Activated T-helper 2 cell treated with anti-CD3 and anti-CD28 coated beads, Interferon-gamma antibody, Interleukin-2, Interleukin-4, amounts not matched to agents 10 μg/mL and 5 μg/mL and 100 μg/mL, durations not matched to agents 14 hours and 24 hours and 36 hours (primary cell): ENCODE data around the gene METTL17. TPM values are rescaled to one million over a fixed set of nuclear protein-coding genes. Genes with fewer than 3 reads are reported as not detected.
"Not testable (repeated sequence)": the region's sequence is repeated elsewhere in the genome, so short reads cannot be mapped to it uniquely, and the experiment has no call there.

Experiments
- DNase-seq: peaks from one replicate; pipeline ENCODE4 v3.0.0; 2021; ENCODE audit warnings: low spot score
- H3K27ac Mint-ChIP-seq: one replicate; pipeline ENCODE4 v1.8.0; 2021; ENCODE audit warnings: mixed read lengths
- H3K27me3 Mint-ChIP-seq: one replicate; pipeline ENCODE4 v1.8.0; 2021; ENCODE audit warnings: low read depth, mixed read lengths
- H3K36me3 Mint-ChIP-seq: one replicate; pipeline ENCODE4 v1.8.0; 2021; ENCODE audit warnings: low read depth, mixed read lengths
- H3K4me1 Mint-ChIP-seq: one replicate; pipeline ENCODE4 v1.8.0; 2021; ENCODE audit warnings: low read depth, mixed read lengths
- H3K4me3 Mint-ChIP-seq: one replicate; pipeline ENCODE4 v1.8.0; 2021; ENCODE audit warnings: low read depth, mild to moderate bottlenecking, moderate library complexity, mixed read lengths
- H3K9me3 Mint-ChIP-seq: one replicate; pipeline ENCODE4 v1.8.0; 2021; ENCODE audit warnings: mixed read lengths
- intact Hi-C: fragments of 100-400 bp; cut with micrococcal nuclease; formaldehyde crosslinking; loops from one replicate; pipeline ENCODE4 v1.15.1; 2023
- total RNA-seq: library from RNA; stranded (reverse); gene quantifications from 2 replicates; pipeline ENCODE4 v1.2.3, GENCODE V29; 2022

Gene METTL17
- total RNA-seq, 1 donor from 2014 or later: 102 TPM

GRCh38 chr14:20999591-20999990, 9.8 kb downstream of the METTL17 start:
- H3K4me3 Mint-ChIP-seq: no peak overlapping the region
- DNase-seq: no peak
- H3K4me1 Mint-ChIP-seq: no peaks in the 10 kb centered on the region
- intact Hi-C loops: no loop called here
- no peaks in the 10 kb centered on the region for H3K27me3 Mint-ChIP-seq
- H3K36me3 Mint-ChIP-seq: peaks cover 31% of the 10 kb centered on the region
- no peaks in the 10 kb centered on the region for H3K9me3 Mint-ChIP-seq
- H3K27ac Mint-ChIP-seq: no peak overlapping the region

DNA sequence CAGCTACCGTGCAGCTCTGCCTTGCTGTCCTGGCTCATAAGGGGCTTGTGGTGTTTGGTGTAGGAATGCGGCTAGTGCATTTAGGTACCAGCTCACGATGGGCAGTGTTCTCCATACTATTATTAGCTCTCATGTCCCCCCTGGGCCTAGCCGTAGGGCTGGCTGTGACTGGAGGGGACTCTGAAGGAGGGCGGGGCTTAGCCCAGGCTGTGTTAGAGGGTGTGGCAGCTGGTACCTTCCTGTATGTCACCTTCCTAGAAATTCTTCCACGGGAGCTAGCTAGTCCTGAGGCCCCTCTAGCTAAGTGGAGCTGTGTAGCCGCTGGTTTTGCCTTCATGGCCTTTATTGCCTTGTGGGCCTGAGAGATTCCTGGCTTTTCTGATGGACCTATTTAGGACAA, 11.4 kb downstream of the METTL17 start:
- Mint-ChIP-seq H3K9me3 (no peaks in the 10 kb centered on the region), H3K36me3 (peaks cover 15% of the 10 kb centered on the region), H3K4me3 (no peak overlapping the region), H3K27ac (no peak overlapping the region), H3K27me3 (no peaks in the 10 kb centered on the region), H3K4me1 (no peaks in the 10 kb centered on the region)
- no peak for DNase-seq
- intact Hi-C loops: no loop called here

DNA sequence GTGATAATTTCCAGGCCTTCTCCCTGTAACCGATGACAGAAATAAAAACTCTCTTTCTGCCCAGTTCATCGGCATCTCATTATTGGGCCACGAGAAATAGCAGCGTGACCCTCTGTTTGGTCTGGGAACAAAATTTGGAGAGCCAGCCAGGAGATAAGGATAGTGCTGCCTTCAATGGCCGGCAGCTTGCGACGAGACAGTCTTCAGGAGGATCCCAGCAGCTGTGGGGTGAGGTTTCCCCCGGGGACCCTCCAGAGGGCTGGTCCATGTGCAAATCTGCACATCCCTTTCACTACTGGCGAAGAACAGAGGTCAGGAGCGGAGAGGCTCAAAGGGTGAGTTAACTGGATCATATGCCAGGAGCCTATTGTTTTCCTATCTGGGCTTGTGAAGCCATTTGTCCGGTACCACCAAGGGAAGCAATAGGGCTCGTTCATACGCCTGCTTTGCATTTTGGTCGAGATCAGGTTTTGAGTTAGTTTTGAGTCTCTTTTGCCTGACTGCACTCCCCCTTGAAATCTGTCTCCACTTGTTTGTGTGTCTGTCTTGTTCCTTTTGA, 14.1 kb downstream of the METTL17 start:
- no peak for DNase-seq
- Mint-ChIP-seq H3K4me1 (no peaks in the 10 kb centered on the region), H3K36me3 (no peaks in the 10 kb centered on the region), H3K9me3 (no peaks in the 10 kb centered on the region), H3K4me3 (no peak overlapping the region), H3K27ac (no peak overlapping the region), H3K27me3 (no peaks in the 10 kb centered on the region)
- intact Hi-C loops: no loop called here

DNA sequence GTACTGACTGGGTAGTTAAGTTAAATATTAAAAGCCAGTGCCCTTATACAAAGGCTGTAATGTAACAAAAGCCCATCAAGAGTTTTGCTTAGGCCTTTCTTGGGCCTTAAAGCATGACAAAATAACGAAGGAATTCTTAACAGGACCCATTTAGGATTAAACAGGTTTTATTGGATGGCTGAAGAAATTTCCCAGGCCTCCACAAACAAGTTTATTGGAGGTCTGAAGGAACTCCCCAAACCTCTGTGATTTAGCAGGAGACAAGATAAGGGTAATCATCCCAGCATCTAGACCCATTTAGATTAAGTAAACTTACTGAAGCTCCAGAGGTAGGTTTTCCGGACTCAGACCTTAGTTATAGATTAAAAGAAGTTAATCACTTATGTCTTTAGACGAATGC, 19.9 kb downstream of the METTL17 start:
- intact Hi-C loops, H3K4me1 Mint-ChIP-seq, H3K4me3 Mint-ChIP-seq, H3K9me3 Mint-ChIP-seq, H3K27ac Mint-ChIP-seq, DNase-seq, H3K36me3 Mint-ChIP-seq: not testable (repeated sequence)
- peaks cover 15% of the 10 kb centered on the region for H3K27me3 Mint-ChIP-seq

GRCh38 chr14:21011136-21011535, 21.4 kb downstream of the METTL17 start:
- Mint-ChIP-seq H3K27ac (no peak overlapping the region), H3K27me3 (peaks cover 15% of the 10 kb centered on the region), H3K4me1 (no peaks in the 10 kb centered on the region), H3K9me3 (no peaks in the 10 kb centered on the region), H3K4me3 (no peak overlapping the region), H3K36me3 (no peaks in the 10 kb centered on the region)
- intact Hi-C loops: no loop called here
- DNase-seq: no peak

GRCh38 chr14:21014761-21015190, 25.0 kb downstream of the METTL17 start:
- Mint-ChIP-seq H3K9me3 (no peaks in the 10 kb centered on the region), H3K36me3 (no peaks in the 10 kb centered on the region), H3K27me3 (peaks cover 15% of the 10 kb centered on the region), H3K27ac (no peak overlapping the region), H3K4me1 (no peaks in the 10 kb centered on the region), H3K4me3 (no peak overlapping the region)
- intact Hi-C loops: loop anchor here (1.0 kb wide), 3 partner anchors 26 to 93 kb away; no protein-coding TSS in a partner anchor
- peak; percentile 53 for DNase-seq

DNA sequence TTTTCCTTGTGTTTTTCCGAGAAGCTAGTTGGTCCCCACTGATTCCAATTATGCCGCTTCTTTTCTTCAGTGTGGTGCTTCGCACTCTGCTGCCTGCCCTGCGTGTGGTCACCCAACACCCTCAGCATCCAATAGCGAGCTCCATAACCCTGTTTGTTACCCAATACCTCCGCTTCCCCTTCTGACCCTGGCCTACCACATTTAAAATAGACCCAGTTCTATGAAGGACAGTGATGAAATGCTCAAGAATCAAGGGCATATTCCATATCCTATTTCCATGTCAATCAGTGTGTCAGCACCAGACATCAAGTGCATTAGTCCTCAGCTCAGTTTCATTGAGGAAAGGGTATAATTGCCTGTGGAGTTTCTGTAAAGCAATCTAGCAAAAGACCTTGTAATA, 25.5 kb downstream of the METTL17 start:
- H3K27me3 Mint-ChIP-seq: peaks cover 15% of the 10 kb centered on the region
- H3K9me3 Mint-ChIP-seq: no peaks in the 10 kb centered on the region
- no peak overlapping the region for H3K27ac Mint-ChIP-seq
- H3K36me3 Mint-ChIP-seq: no peaks in the 10 kb centered on the region
- intact Hi-C loops: no loop called here
- H3K4me3 Mint-ChIP-seq: no peak overlapping the region
- H3K4me1 Mint-ChIP-seq: no peaks in the 10 kb centered on the region
- DNase-seq: no peak

DNA sequence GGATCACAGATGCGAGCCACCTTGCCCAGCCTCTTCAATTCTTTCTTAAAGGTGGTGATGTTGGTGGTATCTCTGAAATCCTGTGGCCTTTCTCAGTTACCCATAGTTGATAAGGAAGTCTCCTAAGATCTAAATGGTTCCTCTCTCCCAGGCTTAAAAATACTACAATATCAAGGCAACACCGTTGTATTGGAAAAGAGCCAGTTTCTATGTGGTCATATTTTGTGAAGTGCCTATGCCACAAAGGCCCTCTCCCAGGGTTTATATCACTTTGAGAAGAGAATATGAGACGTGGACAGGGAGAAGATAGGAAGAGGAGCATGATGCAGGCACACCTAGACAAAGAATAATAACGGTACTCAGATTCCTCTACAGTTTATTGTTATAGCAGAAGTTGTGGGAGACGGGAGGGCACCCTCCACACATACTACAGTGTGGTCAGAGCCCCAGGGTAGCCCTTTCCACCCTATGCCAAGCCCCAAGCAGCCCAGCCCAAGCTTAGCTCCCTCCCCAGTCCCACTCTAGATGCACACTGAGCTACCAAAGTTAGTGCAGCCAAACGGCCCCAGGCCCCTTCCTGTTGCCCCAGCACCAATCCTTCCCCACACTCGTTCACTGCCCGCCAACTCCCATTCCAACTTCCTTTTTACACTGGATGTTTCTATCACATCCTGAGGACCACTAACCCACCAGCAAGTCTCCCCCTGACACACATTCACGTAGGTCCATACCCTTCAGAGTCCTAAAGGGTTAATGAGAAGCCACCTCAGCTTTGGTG, 26.8 kb downstream of the METTL17 start:
- H3K4me3 Mint-ChIP-seq: no peak overlapping the region
- no peak for DNase-seq
- H3K27me3 Mint-ChIP-seq: peaks cover 12% of the 10 kb centered on the region
- H3K4me1 Mint-ChIP-seq: no peaks in the 10 kb centered on the region
- no peaks in the 10 kb centered on the region for H3K36me3 Mint-ChIP-seq
- no peaks in the 10 kb centered on the region for H3K9me3 Mint-ChIP-seq
- no peak overlapping the region for H3K27ac Mint-ChIP-seq
- intact Hi-C loops: loop anchor here (1.0 kb wide), 1 partner anchor 10 kb away; no protein-coding TSS in a partner anchor

- H3K27me3 Mint-ChIP-seq: peaks cover 15% of the 10 kb centered on the region
Measured at GRCh38 chr14:21017528-21018245, 27.9 kb downstream of the METTL17 start.

GRCh38 chr14:21018286-21018685, 28.5 kb downstream of the METTL17 start:
- no peak overlapping the region for H3K4me3 Mint-ChIP-seq
- no peaks in the 10 kb centered on the region for H3K4me1 Mint-ChIP-seq
- no peak for DNase-seq
- H3K9me3 Mint-ChIP-seq: no peaks in the 10 kb centered on the region
- peaks cover 16% of the 10 kb centered on the region for H3K27me3 Mint-ChIP-seq
- H3K27ac Mint-ChIP-seq: no peak overlapping the region
- intact Hi-C loops: no loop called here
- no peaks in the 10 kb centered on the region for H3K36me3 Mint-ChIP-seq

More at GRCh38 chr14:21017528-21018245, 27.9 kb downstream of the METTL17 start:
- intact Hi-C loops: no loop called here
- H3K4me3 Mint-ChIP-seq: no peak overlapping the region
- no peaks in the 10 kb centered on the region for H3K4me1 Mint-ChIP-seq
- DNase-seq: no peak
- H3K27ac Mint-ChIP-seq: no peak overlapping the region
- no peaks in the 10 kb centered on the region for H3K9me3 Mint-ChIP-seq
- no peaks in the 10 kb centered on the region for H3K36me3 Mint-ChIP-seq

DNA sequence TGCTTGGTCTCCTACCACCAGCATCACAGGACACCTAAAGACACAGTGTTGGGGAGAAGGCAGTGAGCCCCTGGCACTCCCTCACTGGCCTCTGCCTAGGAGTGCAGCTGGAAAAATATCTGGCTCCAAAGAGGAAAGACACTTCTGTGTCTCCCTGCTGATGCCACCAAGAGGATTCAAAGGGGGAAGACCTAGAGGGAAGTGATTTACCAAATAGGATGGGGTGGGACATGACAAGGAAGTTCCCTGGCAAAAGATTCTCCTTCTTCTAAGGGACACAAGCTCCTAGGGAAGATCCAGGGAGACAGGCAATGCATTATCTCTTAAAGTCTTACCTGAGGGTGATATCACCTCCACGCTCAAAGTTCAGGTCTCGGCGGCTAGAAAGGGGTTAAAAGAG, 29.0 kb downstream of the METTL17 start:
- peaks cover 20% of the 10 kb centered on the region for H3K27me3 Mint-ChIP-seq
- no peaks in the 10 kb centered on the region for H3K4me1 Mint-ChIP-seq
- no peaks in the 10 kb centered on the region for H3K9me3 Mint-ChIP-seq
- H3K36me3 Mint-ChIP-seq: no peaks in the 10 kb centered on the region
- no peak overlapping the region for H3K27ac Mint-ChIP-seq
- intact Hi-C loops: no loop called here
- DNase-seq: no peak
- H3K4me3 Mint-ChIP-seq: no peak overlapping the region

GRCh38 chr14:21019366-21019765, 29.6 kb downstream of the METTL17 start:
- no peak overlapping the region for H3K27ac Mint-ChIP-seq
- intact Hi-C loops: no loop called here
- H3K4me3 Mint-ChIP-seq: no peak overlapping the region
- H3K27me3 Mint-ChIP-seq: peaks cover 26% of the 10 kb centered on the region
- peaks cover 5% of the 10 kb centered on the region for H3K4me1 Mint-ChIP-seq
- no peak for DNase-seq
- no peaks in the 10 kb centered on the region for H3K9me3 Mint-ChIP-seq
- H3K36me3 Mint-ChIP-seq: no peaks in the 10 kb centered on the region

DNA sequence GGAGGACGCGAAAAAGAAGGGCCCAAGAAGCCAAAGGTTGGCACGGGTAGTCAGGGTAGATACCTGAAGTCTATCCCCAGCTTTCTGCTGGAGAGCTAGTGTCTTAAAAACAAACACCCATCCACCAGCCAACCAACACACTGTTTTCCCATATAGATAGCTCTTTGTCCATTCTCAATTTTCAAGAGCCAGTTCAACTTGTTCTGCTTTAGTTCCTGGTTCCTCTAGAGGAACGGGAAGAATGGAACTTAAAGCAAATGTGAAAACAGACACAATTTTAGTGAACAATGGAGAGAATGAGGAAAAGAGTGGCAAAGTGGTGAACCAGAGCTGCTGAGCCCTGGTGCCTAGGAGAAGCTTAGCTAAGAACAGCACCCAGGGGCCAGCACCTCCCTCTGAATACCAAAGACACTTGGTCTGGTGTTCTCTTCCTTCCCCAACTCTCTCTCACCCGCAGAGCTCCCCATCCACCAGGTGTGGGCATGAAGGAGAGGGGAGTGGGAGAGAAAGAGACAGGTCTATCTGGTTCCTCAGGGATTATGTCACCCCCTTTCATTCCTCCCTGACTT, 31.3 kb downstream of the METTL17 start:
- Mint-ChIP-seq H3K4me1 (peaks cover 6% of the 10 kb centered on the region), H3K27me3 (peaks cover 33% of the 10 kb centered on the region), H3K9me3 (no peaks in the 10 kb centered on the region), H3K27ac (no peak overlapping the region), H3K36me3 (no peaks in the 10 kb centered on the region), H3K4me3 (no peak overlapping the region)
- DNase-seq: no peak
- intact Hi-C loops: no loop called here
